Spleen (tissue), 11 donors: ENCODE data around the gene GAL3ST1. TPM values are rescaled to one million over a fixed set of nuclear protein-coding genes. Genes with fewer than 3 reads are reported as not detected.

Source experiments
- DNase-seq: peaks from one replicate; pipeline ENCODE4 v3.0.0-alpha.2; 2020
- H3K27ac ChIP-seq, 8 donors: fragments of 200-600 bp; sonication (generic) in 7 of 8; 1 replicate in 4 of 8; 2 replicates in 4 of 8; pipeline versions ENCODE4 v1.5.0 to v1.8.0; 2016 to 2021; ENCODE audit warnings: inconsistent platforms in 4 of 8, mild to moderate bottlenecking in 4 of 8, moderate library complexity in 1 of 8
- H3K27me3 ChIP-seq, 7 donors: fragments of 200-600 bp; sonication (generic) in 6 of 7; replicated peaks in 1 of 7; 1 replicate in 4 of 7; 2 replicates in 3 of 7; pipeline versions ENCODE4 v1.5.0 to v1.8.0; 2016 to 2021; ENCODE audit warnings: inconsistent platforms in 3 of 7, mild to moderate bottlenecking in 1 of 7
- H3K36me3 ChIP-seq, 6 donors: fragments of 200-600 bp; sonication (generic) in 5 of 6; 1 replicate in 4 of 6; 2 replicates in 2 of 6; pipeline versions ENCODE4 v1.5.0 to v1.8.0; 2016 to 2021; ENCODE audit warnings: inconsistent platforms in 2 of 6
- H3K4me1 ChIP-seq, 6 donors: fragments of 200-600 bp; sonication (generic) in 5 of 6; 1 replicate in 3 of 6; 2 replicates in 3 of 6; pipeline versions ENCODE4 v1.5.0 to v1.8.0; 2016 to 2021; ENCODE audit warnings: inconsistent platforms in 3 of 6
- H3K4me3 ChIP-seq, 8 donors: fragments of 200-600 bp; sonication (generic) in 7 of 8; 1 replicate in 4 of 8; 2 replicates in 4 of 8; pipeline versions ENCODE4 v1.5.0 to v1.8.0; 2016 to 2021; ENCODE audit warnings: inconsistent platforms in 4 of 8, mild to moderate bottlenecking in 4 of 8, moderate library complexity in 2 of 8
- H3K9me3 ChIP-seq, 8 donors: fragments of 200-600 bp; sonication (generic) in 7 of 8; 1 replicate in 4 of 8; 2 replicates in 4 of 8; pipeline versions ENCODE4 v1.5.0 to v1.8.0; 2016 to 2021; ENCODE audit warnings: inconsistent platforms in 4 of 8
- CTCF ChIP-seq, 11 experiments: fragments of 200-600 bp in 7 of 11; fragments of 450-650 bp in 4 of 11; sonication (generic) in 4 of 11; IDR thresholded peaks in 8 of 11; conservative IDR thresholded peaks in 3 of 11; 1 replicate in 7 of 11; 2 replicates in 4 of 11; pipeline versions ENCODE4 v1.4.0 to v1.8.0; 2016 to 2021; ENCODE audit warnings: antibody characterized with exemption in 11 of 11, inconsistent platforms in 4 of 11, mild to moderate bottlenecking in 1 of 11
- POLR2A ChIP-seq, 3 donors: fragments of 450-650 bp; IDR thresholded peaks; one replicate each; pipeline ENCODE4 v1.5.1; 2017; ENCODE audit warnings: antibody characterized with exemption in 3 of 3, mild to moderate bottlenecking in 1 of 3
- POLR2AphosphoS5 ChIP-seq, 3 donors: sonication (generic); formaldehyde crosslinking; IDR thresholded peaks; one replicate each; pipeline ENCODE4 v1.5.1; 2017; ENCODE audit warnings: antibody characterized with exemption in 3 of 3
- WGBS, 5 donors: extraction: QIAGEN DNeasy Blood & Tissue Kit in 3 of 5; methylation state at CpG; one replicate each; pipeline versions ENCODE4 v1.1.5 to v1.1.7; 2013 to 2018; 5-methylcytosine and 5-hydroxymethylcytosine counted together
- intact Hi-C: fragments of 100-400 bp; cut with DNase I; formaldehyde crosslinking; loops from one replicate; pipeline ENCODE4 v1.15.0; 2023; ENCODE audit warnings: low total_unique reads
- polyA plus RNA-seq, 3 donors: library from polyadenylated mRNA; stranded (reverse); fragments of 200-250 nt; gene quantifications; one replicate each; pipeline ENCODE4 v1.2.1, GENCODE V29; 2013
- total RNA-seq, 7 donors: library from RNA; depleted of rRNA in 3 of 7; stranded (reverse); fragments of >200 nt in 3 of 7; fragmentation: NEBNext Ultra II Directional in 4 of 7; extraction: Animal tissue kit (Norgen Biotek cat#: 25700) in 4 of 7; gene quantifications; one replicate each; pipeline versions ENCODE4 v1.1.0 to v1.2.1, GENCODE V29; 2016 to 2021
- donor health status: healthy with polysubstance abuse.
- donor health status: DM: no; HTN: no; CAD: no; lungs with moderate emphysema.
- donor health status: DM: no; HTN: no; CAD: no.
- donor health status: Bipolar disorder and iron deficiency.
- donor health status: healthy.
- donor health status: DM: no; HTN: no; CAD: no.
- donor health status: DM: yes; HTN: yes; CAD: no.

Gene GAL3ST1
- total and polyA plus RNA-seq, 10 donors: 0.15 to 2.1 (median 0.51) TPM; not detected in 5

DNA sequence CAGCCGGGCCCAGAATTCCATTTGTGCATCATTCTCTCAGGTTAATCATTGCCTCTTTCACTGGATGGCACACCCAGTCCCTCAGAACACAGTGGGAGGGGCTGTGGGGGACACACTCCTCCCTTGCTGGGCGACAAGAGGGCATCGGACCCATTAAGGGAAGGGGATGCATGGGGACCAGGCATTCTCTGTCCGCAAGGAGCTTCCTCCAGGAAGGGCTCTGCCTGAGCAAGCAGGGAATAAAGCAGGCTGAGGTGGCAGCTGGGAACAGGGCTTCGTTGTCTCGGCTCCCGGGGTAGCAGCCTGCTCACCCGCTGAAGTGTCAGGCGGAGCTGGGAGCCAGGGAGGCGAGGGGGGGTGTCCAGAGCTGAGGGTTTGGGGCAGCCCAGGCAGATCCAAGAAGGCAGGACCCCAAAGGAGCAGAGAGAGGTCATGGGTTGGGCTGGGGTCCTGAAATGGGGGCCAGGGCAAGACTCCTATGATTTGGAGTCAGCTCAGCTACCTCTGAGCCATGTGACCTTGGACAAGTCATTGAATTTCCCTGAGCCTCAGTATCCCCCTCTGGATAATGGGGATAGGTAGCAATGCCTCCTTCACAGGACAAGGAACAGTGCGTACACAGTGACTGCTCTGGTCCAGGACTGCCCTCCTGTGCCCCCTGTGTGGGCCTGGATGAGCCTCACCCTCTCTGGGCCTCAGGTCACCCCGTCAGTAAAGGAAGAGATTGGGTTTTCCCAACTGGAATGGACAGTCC, 1.4 kb downstream of the GAL3ST1 start:
- Histone ChIP-seq H3K9me3 (no peaks in the 10 kb centered on the region), H3K4me3 (no peak overlapping the region), H3K36me3 (peaks cover 0 to 33% (median 28%) of the 10 kb centered on the region in 6 donors), H3K4me1 (peaks cover 0 to 13% (median 4%) of the 10 kb centered on the region in 6 donors), H3K27ac (no peak overlapping the region), H3K27me3 (peaks cover 0 to 7% (median 0%) of the 10 kb centered on the region in 7 donors)
- no peak for DNase-seq
- intact Hi-C loops: no loop called here
- TF ChIP-seq CTCF (IDR thresholded peaks at IDR 0.05 in 8 of 11, conservative IDR thresholded peaks at IDR 0.05 in 3 of 11) (no peak), POLR2AphosphoS5 (IDR thresholded peaks at IDR 0.05) (peak in 1 of 3 donors; percentile 13), POLR2A (IDR thresholded peaks at IDR 0.05) (no peak)
- 49 to 85% (median 62%) methylated on average over 6 to 12 of the region's 12 CpGs for WGBS, 5 donors

DNA sequence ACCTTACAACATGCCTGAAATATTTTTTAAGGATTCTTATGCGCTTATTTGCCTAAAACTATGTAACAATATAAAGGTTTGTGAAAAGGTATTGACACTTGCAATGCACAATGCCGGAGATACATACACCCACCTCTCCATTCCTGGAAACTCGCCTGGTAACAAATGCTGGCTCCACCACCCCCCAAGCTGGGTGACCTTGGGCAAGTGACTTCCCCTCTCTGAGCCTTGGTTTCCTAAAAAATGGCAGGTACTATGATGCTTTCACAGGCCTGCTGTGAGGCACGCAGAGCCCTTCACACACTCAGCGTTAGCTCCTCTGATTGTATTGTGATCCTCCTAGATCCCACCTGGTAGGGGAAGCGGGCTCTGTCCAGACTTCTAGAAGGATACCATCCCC, 2.3 kb downstream of the GAL3ST1 start:
- no peaks in the 10 kb centered on the region for H3K9me3 ChIP-seq
- TF ChIP-seq POLR2A (IDR thresholded peaks at IDR 0.05) (no peak), CTCF (IDR thresholded peaks at IDR 0.05 in 8 of 11, conservative IDR thresholded peaks at IDR 0.05 in 3 of 11) (no peak), POLR2AphosphoS5 (IDR thresholded peaks at IDR 0.05) (no peak)
- DNase-seq: no peak
- WGBS, 5 donors: 73 to 85% (median 84%) methylated on average over 6 of the region's 6 CpGs
- H3K27me3 ChIP-seq: peaks cover 0 to 7% (median 0%) of the 10 kb centered on the region in 7 donors
- no peak overlapping the region for H3K4me3 ChIP-seq
- H3K36me3 ChIP-seq: peaks cover 0 to 25% (median 20%) of the 10 kb centered on the region in 6 donors
- H3K4me1 ChIP-seq: peaks cover 0 to 13% (median 4%) of the 10 kb centered on the region in 6 donors
- intact Hi-C loops: no loop called here
- no peak overlapping the region for H3K27ac ChIP-seq

GRCh38 chr22:30569674-30570202, 4.7 kb downstream of the GAL3ST1 start:
- no peak for DNase-seq

More at GRCh38 chr22:30569674-30570202, 4.7 kb downstream of the GAL3ST1 start:
- Histone ChIP-seq H3K4me3 (no peak overlapping the region), H3K27me3 (peaks cover 0 to 9% (median 0%) of the 10 kb centered on the region in 7 donors), H3K9me3 (no peaks in the 10 kb centered on the region), H3K27ac (no peak overlapping the region), H3K36me3 (peaks cover 0 to under 1% (median 0%) of the 10 kb centered on the region in 6 donors), H3K4me1 (peaks cover 0 to 2% (median under 1%) of the 10 kb centered on the region in 6 donors)
- no peak for TF ChIP-seq CTCF (IDR thresholded peaks at IDR 0.05 in 8 of 11, conservative IDR thresholded peaks at IDR 0.05 in 3 of 11)
- intact Hi-C loops: no loop called here
- WGBS, 5 donors: 81 to 92% (median 89%) methylated on average over 5 to 10 of the region's 10 CpGs
